ENCODE measurements around the gene ZNF292.
"Not testable (repeated sequence)": the region's sequence is repeated elsewhere in the genome, so short reads cannot be mapped to it uniquely, and the experiment has no call there.

The ZNF292 gene

DNA sequence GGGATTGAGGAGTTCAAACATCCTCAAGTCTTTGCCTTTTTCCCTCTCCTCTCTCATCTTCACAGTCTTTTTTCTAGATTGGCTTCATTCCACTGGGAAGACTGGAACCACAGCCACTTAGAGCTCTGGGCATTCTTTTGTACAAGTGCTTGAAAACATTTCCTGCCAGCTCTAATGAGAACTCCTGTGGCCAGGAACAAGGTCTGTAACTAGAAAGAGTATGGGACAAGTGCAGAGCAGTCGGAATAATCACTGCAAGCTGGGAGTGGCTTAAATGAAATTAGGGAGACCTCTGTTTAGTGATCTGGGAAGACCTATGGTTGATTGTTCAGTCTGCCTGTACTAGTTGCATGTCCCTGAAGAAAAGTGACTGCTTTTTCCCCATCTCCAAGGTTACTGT lies 126.1 kb downstream of the ZNF292 start:
- DNase-seq, result no peak

DNA sequence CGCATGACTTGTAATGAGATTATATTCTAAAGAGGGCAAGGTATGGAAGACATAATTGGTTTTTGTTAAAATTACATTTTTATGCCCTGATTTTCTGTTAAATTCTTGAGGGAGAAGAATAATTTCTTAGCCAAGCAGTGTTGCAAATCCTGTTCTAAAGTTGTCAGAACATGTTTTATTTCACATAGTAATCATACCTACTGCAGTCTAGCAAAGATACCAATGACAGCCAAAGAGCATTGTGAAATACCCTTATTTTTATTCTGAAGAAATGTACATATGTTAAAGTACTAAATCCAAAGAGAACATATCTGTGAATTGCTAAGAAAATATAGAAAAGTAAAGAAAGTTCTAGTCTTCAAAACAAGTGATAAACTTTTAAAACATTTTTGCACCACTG lies 127.4 kb downstream of the ZNF292 start:
- no peak for DNase-seq

DNA sequence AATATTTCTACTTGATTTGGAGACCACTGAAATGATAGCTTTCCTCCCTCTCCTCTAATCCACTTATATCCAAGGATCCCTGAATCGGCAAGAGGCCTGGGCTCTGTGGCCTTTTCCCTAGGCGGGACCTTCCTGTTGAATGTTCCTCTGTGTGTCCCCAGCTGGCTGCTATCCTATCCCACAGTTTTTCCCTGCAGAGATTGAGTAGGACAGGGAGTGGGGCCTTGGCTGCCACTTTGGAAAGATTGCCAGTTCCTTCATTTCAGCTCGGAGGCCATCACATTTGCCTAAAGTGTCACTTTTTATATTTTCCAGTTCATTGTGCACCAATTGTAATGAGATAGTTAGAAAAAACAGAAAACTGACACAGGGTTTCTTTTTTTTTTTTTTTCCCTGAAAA lies 128.1 kb downstream of the ZNF292 start:
- DNase-seq, result no peak

DNA sequence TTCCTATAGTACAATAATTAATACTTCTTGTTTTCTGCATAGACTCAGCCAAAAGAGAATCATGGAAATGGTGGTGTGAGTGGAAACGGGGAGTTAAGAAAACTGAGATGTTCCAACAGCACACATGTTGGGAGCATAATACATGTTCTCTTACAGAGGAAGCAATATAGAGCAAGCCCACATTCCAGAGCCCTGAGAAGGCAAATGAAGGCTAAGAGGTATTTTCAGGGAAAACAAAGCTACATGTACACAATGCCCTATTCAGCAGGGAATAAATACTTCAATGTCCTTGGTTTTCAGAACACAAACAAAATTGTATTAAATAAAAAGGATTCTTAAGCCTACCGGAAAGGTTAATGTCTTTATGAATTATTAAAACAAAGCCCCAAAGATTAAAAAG lies 131.9 kb downstream of the ZNF292 start:
- no peak for DNase-seq

DNA sequence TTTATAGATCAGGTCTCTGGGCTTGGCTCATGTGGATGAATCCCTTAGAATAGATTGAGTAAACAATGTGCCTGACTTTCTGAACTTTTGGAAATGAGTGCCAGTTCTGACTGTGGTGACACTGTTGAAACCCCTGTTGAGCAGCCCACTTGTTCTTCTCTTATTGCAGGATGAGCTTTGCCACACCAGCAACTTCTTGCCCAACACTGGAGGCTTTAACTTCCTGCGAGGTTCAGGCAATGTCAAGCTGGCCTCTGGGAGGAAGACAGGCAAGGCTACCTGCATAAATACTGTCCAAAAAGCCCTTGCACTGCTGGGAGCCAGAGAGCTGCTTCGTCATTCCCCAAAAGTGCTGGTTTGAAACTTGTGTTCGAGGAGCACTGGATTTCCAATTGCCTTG lies 134.2 kb downstream of the ZNF292 start:
- no peak for DNase-seq

DNA sequence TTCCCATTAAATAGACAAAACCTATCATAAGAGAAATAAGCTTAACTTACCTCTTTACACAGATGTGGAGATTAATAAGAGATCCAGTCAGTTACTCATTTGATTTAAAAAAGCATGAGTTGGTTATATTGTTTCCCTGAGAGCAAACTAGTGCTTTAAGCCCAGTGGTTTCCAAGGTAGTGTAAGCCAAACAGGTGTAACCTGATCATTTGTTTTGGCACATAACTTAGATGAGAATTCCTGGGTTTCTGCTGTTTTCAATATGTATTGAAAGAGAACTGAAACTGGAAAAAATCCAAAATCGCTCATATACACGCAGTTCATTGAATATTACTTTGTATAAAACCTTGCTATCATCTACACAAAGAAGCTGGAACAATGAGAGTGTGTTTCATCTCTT lies 136.5 kb downstream of the ZNF292 start:
- no peak for DNase-seq

DNA sequence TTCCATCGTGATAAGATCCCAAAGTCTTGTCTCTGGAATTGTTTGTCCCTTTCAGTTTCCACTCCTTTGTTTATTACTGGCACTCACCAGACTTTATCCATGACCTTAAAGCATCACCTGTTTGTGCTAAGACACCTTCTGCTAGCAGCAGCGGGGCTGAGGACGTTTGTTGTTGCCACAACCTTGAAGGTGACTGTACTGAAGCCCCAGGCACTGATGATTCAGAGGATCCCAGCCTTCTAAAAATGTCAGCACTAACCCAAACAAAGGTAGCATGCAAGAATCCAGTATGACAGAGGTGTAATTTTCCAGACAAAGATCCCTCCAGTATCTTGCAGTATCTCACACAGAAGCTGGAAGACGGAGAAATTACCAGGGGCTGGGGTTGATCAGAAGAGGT lies 138.2 kb downstream of the ZNF292 start:
- DNase-seq, result no peak

DNA sequence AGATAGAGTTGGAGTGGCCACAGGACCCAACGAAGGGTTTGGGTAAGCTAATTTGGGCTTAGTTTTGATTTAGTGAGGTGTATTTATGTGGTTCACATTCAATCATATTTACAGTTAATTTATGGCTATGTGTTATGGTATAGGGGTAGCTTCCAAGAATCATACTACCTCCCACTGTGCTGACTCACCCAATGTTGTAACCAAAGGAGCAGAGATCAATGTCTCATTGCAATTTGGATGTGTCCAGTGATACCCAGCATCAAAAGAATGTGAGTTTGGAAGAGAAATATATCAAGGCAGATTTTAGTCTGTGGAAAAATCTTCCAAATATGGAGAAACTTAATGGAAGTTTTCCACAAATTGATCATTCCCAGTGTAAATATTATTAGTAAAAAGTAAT lies 141.8 kb downstream of the ZNF292 start:
- no peak for DNase-seq

DNA sequence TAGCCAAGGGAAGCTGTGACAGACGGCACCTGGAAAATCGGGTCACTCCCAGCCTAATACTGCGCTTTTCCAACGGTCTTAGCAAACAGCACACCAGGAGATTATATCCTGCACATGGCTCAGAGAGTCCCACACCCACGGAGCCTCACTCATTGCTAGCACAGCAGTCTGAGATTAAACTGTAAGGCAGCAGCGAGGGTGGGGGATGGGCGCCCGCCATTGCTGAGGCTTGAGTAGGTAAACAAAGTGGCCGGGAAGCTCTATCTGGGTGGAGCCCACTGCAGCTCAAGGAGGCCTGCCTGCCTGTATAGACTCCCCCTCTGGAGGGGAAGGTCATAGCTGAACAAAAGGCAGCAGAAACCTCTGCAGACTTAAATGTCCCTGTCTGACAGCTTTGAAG lies 145.9 kb downstream of the ZNF292 start:
- not testable (repeated sequence) for DNase-seq

DNA sequence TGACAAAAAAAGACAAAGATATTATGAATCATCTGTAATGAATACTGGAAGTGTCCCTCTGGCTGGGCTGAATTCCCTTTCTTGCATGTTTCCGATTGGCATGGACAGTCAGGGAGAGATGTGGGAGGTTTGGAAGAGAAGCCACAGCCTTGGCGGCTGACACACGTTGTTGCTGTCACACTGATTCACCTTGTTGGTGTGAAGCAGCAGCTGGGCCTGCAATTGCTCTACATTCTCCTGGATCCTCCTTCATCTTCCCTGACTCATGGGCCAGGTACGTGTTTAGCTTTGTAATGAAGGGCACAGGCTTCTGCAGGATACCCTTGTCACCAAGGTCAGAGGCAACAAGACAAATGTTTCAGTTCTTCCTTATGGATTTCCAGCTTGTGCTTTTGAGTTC lies 153.6 kb downstream of the ZNF292 start:
- DNase-seq, result no peak

DNA sequence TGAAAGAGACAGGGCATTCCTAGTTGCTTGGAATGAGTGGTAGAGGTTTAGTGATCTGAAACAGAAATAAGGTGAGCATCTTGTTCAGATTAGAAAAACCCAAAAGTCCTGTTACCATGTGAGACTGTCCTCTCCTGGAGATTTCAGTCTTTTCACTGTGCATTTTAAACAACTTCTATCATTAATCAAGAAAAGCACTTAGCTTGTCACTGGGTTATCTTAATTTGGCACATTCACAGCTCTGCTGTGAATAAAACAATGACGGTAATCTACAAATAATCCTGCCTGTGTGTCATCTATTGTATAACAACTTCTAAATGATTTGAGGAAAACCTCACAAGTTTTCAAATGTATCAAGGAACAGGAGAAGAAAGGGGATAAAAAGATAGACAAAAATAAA lies 157.5 kb downstream of the ZNF292 start:
- no peak for DNase-seq

Data from activated CD8-positive, alpha-beta memory T cell treated with anti-CD3 and anti-CD28 coated beads, Interleukin-2, amount 50 U/mL, for 4 hours (primary cell).